WTC11 (cell line): ENCODE data around the gene ABTB2. TPM values are rescaled to one million over a fixed set of nuclear protein-coding genes. Genes with fewer than 3 reads are reported as not detected.
A peak's percentile ranks its signal among the peaks of the same experiment; 100 is the strongest.

Experiments used
- ATAC-seq: fragments of 200-7000 bp; cut with Tn5 transposase; 2 replicates; pipeline ENCODE4 v1.10.0; 2021; ENCODE audit warnings: mild to moderate bottlenecking, moderate library complexity
- CTCF ChIA-PET: fragments of 300-600 bp; sonication (Branson Sonifier 250); formaldehyde crosslinking; loops from one replicate; lab custom pipeline; 2021; ENCODE audit warnings: antibody characterized with exemption; lab: Charles Lee
- POLR2A ChIA-PET: fragments of 350-600 bp; sonication (Branson Sonifier 250); formaldehyde crosslinking; loops from one replicate; lab custom pipeline; 2021; ENCODE audit warnings: antibody characterized with exemption; lab: Charles Lee
- DNase-seq: peaks from one replicate; pipeline ENCODE4 v3.0.0; 2021; ENCODE audit warnings: low spot score
- H3K27ac Mint-ChIP-seq: 2 replicates; pipeline ENCODE4 v1.8.0; 2021; ENCODE audit warnings: mixed read lengths
- H3K27me3 Mint-ChIP-seq: 2 replicates; pipeline ENCODE4 v1.8.0; 2021; ENCODE audit warnings: low read depth, mild to moderate bottlenecking, moderate library complexity, mixed read lengths
- H3K36me3 Mint-ChIP-seq: 2 replicates; pipeline ENCODE4 v1.8.0; 2021; ENCODE audit warnings: mixed read lengths
- H3K4me1 Mint-ChIP-seq: 2 replicates; pipeline ENCODE4 v1.8.0; 2022; ENCODE audit warnings: mixed read lengths
- H3K4me3 Mint-ChIP-seq: 2 replicates; pipeline ENCODE4 v1.8.0; 2021; ENCODE audit warnings: mild to moderate bottlenecking, moderate library complexity, mixed read lengths
- H3K9me3 Mint-ChIP-seq: 2 replicates; pipeline ENCODE4 v1.8.0; 2021; ENCODE audit warnings: mixed read lengths
- ESRRA ChIP-seq: sonication (generic); formaldehyde crosslinking; IDR thresholded peaks from 2 replicates; pipeline ENCODE4 v1.8.1; 2022; ENCODE audit warnings: mild to moderate bottlenecking, missing genetic modification reagents, borderline replicate concordance
- GABPB1 ChIP-seq: sonication (generic); formaldehyde crosslinking; IDR thresholded peaks from 2 replicates; pipeline ENCODE4 v1.8.1; 2023; ENCODE audit warnings: mild to moderate bottlenecking, missing genetic modification reagents
- MYBL2 ChIP-seq: sonication (generic); formaldehyde crosslinking; IDR thresholded peaks from 2 replicates; pipeline ENCODE4 v1.8.1; 2023; ENCODE audit warnings: mild to moderate bottlenecking, moderate library complexity, missing genetic modification reagents
- SP1 ChIP-seq: sonication (generic); formaldehyde crosslinking; conservative IDR thresholded peaks from 2 replicates; pipeline ENCODE4 v1.8.1; 2022; ENCODE audit warnings: missing genetic modification reagents
- ZNF219 ChIP-seq: sonication (generic); formaldehyde crosslinking; IDR thresholded peaks from 2 replicates; pipeline ENCODE4 v1.8.0; 2023; ENCODE audit warnings: missing genetic modification reagents, mild to moderate bottlenecking, borderline replicate concordance
- total RNA-seq: library from RNA; stranded (reverse); gene quantifications from 3 replicates; pipeline ENCODE4 v1.2.3, GENCODE V29; 2021
- TF ChIP-seq, protein P1 (sequence below): sonication (generic); formaldehyde crosslinking; IDR thresholded peaks from 2 replicates; pipeline ENCODE4 v1.8.0; 2023; ENCODE audit warnings: missing genetic modification reagents, mild to moderate bottlenecking, borderline replicate concordance
- TF ChIP-seq, protein P2 (sequence below): sonication (generic); formaldehyde crosslinking; IDR thresholded peaks from 2 replicates; pipeline ENCODE4 v1.8.1; 2022; ENCODE audit warnings: low read depth, mild to moderate bottlenecking, moderate library complexity, missing genetic modification reagents, borderline replicate concordance
- TF ChIP-seq, protein P3 (sequence below): sonication (generic); formaldehyde crosslinking; IDR thresholded peaks from 2 replicates; pipeline ENCODE4 v1.8.0; 2023; ENCODE audit warnings: mild to moderate bottlenecking, missing genetic modification reagents
- TF ChIP-seq, protein P4 (sequence below): fragments of 250-450 bp; sonication (Bioruptor Pico); IDR thresholded peaks from 2 replicates; pipeline ENCODE4 v1.9.0; 2021; ENCODE audit warnings: mild to moderate bottlenecking, borderline replicate concordance
- TF ChIP-seq, protein P5 (sequence below): sonication (generic); formaldehyde crosslinking; IDR thresholded peaks from 2 replicates; pipeline ENCODE4 v1.8.1; 2023; ENCODE audit warnings: mild to moderate bottlenecking, missing genetic modification reagents, borderline replicate concordance
- TF ChIP-seq, protein P6 (sequence below): sonication (generic); formaldehyde crosslinking; IDR thresholded peaks from 2 replicates; pipeline ENCODE4 v1.8.1; 2022; ENCODE audit warnings: low read depth, missing genetic modification reagents, borderline replicate concordance

Gene ABTB2
- total RNA-seq, 1 experiment from 2014 or later = 12.8 TPM

DNA sequence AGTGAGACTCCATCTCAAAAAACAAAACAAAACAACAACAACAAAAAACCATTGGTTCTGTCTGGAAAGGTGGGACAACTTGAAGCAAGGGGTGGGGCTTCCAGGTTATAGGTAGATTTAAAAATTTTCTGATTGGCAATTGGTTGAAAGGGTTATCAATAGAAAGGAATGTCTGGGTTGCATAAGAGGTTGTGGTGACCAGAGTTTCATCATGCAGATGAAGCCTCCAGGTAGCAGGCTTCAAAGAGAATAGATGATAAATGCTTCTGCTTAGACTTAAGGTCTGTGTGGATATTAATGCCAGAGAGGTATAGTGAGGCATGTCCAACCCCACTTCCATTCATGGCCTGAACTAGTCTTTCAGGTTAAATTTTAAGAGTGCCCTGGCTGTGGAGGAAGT, 135.8 kb downstream of the ABTB2 start:
- POLR2A ChIA-PET = no interaction called here
- H3K27me3 Mint-ChIP-seq = no peaks in the 10 kb centered on the region
- H3K27ac Mint-ChIP-seq = no peak overlapping the region

DNA sequence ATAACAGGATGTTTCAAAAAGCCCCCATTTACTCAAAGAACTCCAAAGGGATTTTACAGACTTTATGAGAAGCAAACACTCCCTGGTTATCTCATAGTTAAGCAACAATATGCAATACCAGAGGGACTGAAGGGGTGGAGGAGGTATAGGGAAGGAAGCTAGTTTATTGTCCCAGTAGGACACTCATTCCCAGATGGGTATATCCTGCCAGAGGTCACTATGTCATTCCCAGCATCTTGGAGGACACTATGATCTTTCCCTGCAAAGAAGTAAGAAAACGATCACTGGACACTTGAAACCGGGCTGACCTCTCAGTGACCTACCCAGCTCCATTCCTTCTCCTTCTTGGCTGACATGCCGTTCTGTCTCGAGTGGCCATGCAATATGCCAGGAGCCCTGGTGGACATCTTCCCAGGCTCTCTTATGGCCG, 137.9 kb downstream of the ABTB2 start:
- ChIA-PET CTCF (no interaction called here), POLR2A (no interaction called here)
- DNase-seq (no peak), ATAC-seq (no peak)
- Mint-ChIP-seq H3K27ac (no peak overlapping the region), H3K9me3 (no peaks in the 10 kb centered on the region), H3K4me1 (peaks cover 20% of the 10 kb centered on the region), H3K27me3 (no peaks in the 10 kb centered on the region), H3K36me3 (no peaks in the 10 kb centered on the region), H3K4me3 (no peak overlapping the region)
- no peak for TF ChIP-seq MYBL2 (CRISPR knock-in tag)
- TF ChIP-seq, protein P1, sequence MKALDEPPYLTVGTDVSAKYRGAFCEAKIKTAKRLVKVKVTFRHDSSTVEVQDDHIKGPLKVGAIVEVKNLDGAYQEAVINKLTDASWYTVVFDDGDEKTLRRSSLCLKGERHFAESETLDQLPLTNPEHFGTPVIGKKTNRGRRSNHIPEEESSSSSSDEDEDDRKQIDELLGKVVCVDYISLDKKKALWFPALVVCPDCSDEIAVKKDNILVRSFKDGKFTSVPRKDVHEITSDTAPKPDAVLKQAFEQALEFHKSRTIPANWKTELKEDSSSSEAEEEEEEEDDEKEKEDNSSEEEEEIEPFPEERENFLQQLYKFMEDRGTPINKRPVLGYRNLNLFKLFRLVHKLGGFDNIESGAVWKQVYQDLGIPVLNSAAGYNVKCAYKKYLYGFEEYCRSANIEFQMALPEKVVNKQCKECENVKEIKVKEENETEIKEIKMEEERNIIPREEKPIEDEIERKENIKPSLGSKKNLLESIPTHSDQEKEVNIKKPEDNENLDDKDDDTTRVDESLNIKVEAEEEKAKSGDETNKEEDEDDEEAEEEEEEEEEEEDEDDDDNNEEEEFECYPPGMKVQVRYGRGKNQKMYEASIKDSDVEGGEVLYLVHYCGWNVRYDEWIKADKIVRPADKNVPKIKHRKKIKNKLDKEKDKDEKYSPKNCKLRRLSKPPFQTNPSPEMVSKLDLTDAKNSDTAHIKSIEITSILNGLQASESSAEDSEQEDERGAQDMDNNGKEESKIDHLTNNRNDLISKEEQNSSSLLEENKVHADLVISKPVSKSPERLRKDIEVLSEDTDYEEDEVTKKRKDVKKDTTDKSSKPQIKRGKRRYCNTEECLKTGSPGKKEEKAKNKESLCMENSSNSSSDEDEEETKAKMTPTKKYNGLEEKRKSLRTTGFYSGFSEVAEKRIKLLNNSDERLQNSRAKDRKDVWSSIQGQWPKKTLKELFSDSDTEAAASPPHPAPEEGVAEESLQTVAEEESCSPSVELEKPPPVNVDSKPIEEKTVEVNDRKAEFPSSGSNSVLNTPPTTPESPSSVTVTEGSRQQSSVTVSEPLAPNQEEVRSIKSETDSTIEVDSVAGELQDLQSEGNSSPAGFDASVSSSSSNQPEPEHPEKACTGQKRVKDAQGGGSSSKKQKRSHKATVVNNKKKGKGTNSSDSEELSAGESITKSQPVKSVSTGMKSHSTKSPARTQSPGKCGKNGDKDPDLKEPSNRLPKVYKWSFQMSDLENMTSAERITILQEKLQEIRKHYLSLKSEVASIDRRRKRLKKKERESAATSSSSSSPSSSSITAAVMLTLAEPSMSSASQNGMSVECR (CRISPR knock-in tag) = no peak
- TF ChIP-seq, protein P2, sequence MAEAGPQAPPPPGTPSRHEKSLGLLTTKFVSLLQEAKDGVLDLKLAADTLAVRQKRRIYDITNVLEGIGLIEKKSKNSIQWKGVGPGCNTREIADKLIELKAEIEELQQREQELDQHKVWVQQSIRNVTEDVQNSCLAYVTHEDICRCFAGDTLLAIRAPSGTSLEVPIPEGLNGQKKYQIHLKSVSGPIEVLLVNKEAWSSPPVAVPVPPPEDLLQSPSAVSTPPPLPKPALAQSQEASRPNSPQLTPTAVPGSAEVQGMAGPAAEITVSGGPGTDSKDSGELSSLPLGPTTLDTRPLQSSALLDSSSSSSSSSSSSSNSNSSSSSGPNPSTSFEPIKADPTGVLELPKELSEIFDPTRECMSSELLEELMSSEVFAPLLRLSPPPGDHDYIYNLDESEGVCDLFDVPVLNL (CRISPR knock-in tag) = no peak
- TF ChIP-seq, protein P3, sequence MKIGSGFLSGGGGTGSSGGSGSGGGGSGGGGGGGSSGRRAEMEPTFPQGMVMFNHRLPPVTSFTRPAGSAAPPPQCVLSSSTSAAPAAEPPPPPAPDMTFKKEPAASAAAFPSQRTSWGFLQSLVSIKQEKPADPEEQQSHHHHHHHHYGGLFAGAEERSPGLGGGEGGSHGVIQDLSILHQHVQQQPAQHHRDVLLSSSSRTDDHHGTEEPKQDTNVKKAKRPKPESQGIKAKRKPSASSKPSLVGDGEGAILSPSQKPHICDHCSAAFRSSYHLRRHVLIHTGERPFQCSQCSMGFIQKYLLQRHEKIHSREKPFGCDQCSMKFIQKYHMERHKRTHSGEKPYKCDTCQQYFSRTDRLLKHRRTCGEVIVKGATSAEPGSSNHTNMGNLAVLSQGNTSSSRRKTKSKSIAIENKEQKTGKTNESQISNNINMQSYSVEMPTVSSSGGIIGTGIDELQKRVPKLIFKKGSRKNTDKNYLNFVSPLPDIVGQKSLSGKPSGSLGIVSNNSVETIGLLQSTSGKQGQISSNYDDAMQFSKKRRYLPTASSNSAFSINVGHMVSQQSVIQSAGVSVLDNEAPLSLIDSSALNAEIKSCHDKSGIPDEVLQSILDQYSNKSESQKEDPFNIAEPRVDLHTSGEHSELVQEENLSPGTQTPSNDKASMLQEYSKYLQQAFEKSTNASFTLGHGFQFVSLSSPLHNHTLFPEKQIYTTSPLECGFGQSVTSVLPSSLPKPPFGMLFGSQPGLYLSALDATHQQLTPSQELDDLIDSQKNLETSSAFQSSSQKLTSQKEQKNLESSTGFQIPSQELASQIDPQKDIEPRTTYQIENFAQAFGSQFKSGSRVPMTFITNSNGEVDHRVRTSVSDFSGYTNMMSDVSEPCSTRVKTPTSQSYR (CRISPR knock-in tag) = no peak
- TF ChIP-seq SP1 = no peak
- no peak for TF ChIP-seq ZNF219 (CRISPR knock-in tag)
- TF ChIP-seq ESRRA = no peak
- TF ChIP-seq, protein P4, sequence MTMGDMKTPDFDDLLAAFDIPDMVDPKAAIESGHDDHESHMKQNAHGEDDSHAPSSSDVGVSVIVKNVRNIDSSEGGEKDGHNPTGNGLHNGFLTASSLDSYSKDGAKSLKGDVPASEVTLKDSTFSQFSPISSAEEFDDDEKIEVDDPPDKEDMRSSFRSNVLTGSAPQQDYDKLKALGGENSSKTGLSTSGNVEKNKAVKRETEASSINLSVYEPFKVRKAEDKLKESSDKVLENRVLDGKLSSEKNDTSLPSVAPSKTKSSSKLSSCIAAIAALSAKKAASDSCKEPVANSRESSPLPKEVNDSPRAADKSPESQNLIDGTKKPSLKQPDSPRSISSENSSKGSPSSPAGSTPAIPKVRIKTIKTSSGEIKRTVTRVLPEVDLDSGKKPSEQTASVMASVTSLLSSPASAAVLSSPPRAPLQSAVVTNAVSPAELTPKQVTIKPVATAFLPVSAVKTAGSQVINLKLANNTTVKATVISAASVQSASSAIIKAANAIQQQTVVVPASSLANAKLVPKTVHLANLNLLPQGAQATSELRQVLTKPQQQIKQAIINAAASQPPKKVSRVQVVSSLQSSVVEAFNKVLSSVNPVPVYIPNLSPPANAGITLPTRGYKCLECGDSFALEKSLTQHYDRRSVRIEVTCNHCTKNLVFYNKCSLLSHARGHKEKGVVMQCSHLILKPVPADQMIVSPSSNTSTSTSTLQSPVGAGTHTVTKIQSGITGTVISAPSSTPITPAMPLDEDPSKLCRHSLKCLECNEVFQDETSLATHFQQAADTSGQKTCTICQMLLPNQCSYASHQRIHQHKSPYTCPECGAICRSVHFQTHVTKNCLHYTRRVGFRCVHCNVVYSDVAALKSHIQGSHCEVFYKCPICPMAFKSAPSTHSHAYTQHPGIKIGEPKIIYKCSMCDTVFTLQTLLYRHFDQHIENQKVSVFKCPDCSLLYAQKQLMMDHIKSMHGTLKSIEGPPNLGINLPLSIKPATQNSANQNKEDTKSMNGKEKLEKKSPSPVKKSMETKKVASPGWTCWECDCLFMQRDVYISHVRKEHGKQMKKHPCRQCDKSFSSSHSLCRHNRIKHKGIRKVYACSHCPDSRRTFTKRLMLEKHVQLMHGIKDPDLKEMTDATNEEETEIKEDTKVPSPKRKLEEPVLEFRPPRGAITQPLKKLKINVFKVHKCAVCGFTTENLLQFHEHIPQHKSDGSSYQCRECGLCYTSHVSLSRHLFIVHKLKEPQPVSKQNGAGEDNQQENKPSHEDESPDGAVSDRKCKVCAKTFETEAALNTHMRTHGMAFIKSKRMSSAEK (CRISPR knock-in tag) = no peak

More for the DNA sequence above, 135.8 kb downstream of the ABTB2 start:
- ATAC-seq (no peak), DNase-seq (no peak)
- TF ChIP-seq GABPB1 (CRISPR knock-in tag) = peak; percentile 70; the same call in 1 of the 2 replicates
- TF ChIP-seq, protein P5, sequence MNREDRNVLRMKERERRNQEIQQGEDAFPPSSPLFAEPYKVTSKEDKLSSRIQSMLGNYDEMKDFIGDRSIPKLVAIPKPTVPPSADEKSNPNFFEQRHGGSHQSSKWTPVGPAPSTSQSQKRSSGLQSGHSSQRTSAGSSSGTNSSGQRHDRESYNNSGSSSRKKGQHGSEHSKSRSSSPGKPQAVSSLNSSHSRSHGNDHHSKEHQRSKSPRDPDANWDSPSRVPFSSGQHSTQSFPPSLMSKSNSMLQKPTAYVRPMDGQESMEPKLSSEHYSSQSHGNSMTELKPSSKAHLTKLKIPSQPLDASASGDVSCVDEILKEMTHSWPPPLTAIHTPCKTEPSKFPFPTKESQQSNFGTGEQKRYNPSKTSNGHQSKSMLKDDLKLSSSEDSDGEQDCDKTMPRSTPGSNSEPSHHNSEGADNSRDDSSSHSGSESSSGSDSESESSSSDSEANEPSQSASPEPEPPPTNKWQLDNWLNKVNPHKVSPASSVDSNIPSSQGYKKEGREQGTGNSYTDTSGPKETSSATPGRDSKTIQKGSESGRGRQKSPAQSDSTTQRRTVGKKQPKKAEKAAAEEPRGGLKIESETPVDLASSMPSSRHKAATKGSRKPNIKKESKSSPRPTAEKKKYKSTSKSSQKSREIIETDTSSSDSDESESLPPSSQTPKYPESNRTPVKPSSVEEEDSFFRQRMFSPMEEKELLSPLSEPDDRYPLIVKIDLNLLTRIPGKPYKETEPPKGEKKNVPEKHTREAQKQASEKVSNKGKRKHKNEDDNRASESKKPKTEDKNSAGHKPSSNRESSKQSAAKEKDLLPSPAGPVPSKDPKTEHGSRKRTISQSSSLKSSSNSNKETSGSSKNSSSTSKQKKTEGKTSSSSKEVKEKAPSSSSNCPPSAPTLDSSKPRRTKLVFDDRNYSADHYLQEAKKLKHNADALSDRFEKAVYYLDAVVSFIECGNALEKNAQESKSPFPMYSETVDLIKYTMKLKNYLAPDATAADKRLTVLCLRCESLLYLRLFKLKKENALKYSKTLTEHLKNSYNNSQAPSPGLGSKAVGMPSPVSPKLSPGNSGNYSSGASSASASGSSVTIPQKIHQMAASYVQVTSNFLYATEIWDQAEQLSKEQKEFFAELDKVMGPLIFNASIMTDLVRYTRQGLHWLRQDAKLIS (CRISPR knock-in tag) = no peak
- TF ChIP-seq, protein P6, sequence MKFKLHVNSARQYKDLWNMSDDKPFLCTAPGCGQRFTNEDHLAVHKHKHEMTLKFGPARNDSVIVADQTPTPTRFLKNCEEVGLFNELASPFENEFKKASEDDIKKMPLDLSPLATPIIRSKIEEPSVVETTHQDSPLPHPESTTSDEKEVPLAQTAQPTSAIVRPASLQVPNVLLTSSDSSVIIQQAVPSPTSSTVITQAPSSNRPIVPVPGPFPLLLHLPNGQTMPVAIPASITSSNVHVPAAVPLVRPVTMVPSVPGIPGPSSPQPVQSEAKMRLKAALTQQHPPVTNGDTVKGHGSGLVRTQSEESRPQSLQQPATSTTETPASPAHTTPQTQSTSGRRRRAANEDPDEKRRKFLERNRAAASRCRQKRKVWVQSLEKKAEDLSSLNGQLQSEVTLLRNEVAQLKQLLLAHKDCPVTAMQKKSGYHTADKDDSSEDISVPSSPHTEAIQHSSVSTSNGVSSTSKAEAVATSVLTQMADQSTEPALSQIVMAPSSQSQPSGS (CRISPR knock-in tag) = no peak
- Mint-ChIP-seq H3K36me3 (no peaks in the 10 kb centered on the region), H3K4me1 (peaks cover 20% of the 10 kb centered on the region), H3K4me3 (no peak overlapping the region), H3K9me3 (no peaks in the 10 kb centered on the region)
- CTCF ChIA-PET = interaction anchor here (1.0 kb wide), 1 partner anchor 48 kb away, joined by 4 read pairs; no protein-coding TSS in a partner anchor
